K562 (cell line): ENCODE measurements around the gene MYCBPAP. TPM values are rescaled to one million over a fixed set of nuclear protein-coding genes. Genes with fewer than 3 reads are reported as not detected.

Experiments
- ATAC-seq: fragments of 200-7000 bp; cut with Tn5 transposase; 3 replicates; pipeline ENCODE4 v1.9.1; 2020; ENCODE audit warnings: moderate library complexity
- BruUV-seq: library from RNA; stranded (reverse); fragments of 400-500 nt; replicated peaks from 2 replicates; lab custom pipeline; 2021; lab: Mats Ljungman, UMichigan
- CTCF ChIA-PET: fragments of 300-600 bp; formaldehyde crosslinking; extraction: SDS; loops from one replicate; lab custom pipeline; 2021; ENCODE audit warnings: low intra/inter-chr PET ratio; lab: Yijun Ruan, JAX
- POLR2A ChIA-PET: fragments of 300-600, 350-650 bp; sonication (Branson Sonifier 250); formaldehyde crosslinking; extraction: SDS; loops from one replicate; lab custom pipeline; 2021; ENCODE audit warnings: antibody characterized with exemption, inconsistent platforms; lab: Yijun Ruan, JAX
- DNase-seq, 4 experiments: peaks; one replicate each; pipeline versions ENCODE4 v3.0.0 to v3.0.0-alpha.2; 2011 to 2018; ENCODE audit warnings: low spot score in 3 of 4, mixed read lengths in 3 of 4; ENCODE audit errors: extremely low read depth in 1 of 4
- FAIRE-seq: peaks from 2 replicates; lab custom pipeline; 2011; peaks lifted over from hg19 to GRCh38; lab: Jason Lieb, UNC
- H2AFZ ChIP-seq: 2 replicates; pipeline ENCODE4 v1.6.0; 2011; ENCODE audit warnings: low read depth, low read length, control low read depth, inconsistent platforms
- H3K27ac ChIP-seq: fragments of 200-600 bp; 3 replicates; pipeline ENCODE4 v1.8.0; 2011; ENCODE audit warnings: low read depth, mild to moderate bottlenecking, control low read depth, inconsistent platforms, low read length, moderate library complexity, mixed read lengths; ENCODE audit errors: extremely low read depth
- H3K27me3 ChIP-seq, 2 experiments: fragments of 300-600 bp in 1 of 2; 2 replicates in 1 of 2; 3 replicates in 1 of 2; pipeline versions ENCODE4 v1.6.0 to v1.8.0; 2011; ENCODE audit warnings: inconsistent platforms in 2 of 2, low read length in 2 of 2, mild to moderate bottlenecking in 1 of 2, mixed read lengths in 1 of 2, moderate library complexity in 1 of 2; ENCODE audit not compliant: control insufficient read depth in 2 of 2, insufficient read depth in 2 of 2
- H3K36me3 ChIP-seq: fragments of 300-600 bp; 3 replicates; pipeline ENCODE4 v1.8.0; 2011; ENCODE audit warnings: mild to moderate bottlenecking, low read length, inconsistent platforms; ENCODE audit not compliant: control insufficient read depth, insufficient read depth
- H3K4me1 ChIP-seq, 2 experiments: fragments of 200-600 bp in 1 of 2; replicated peaks in 1 of 2; 2 replicates in 1 of 2; 3 replicates in 1 of 2; pipeline versions ENCODE4 v1.5.1 to v1.8.0; 2011; ENCODE audit warnings: inconsistent platforms in 2 of 2, low read length in 2 of 2, mild to moderate bottlenecking in 1 of 2, mixed read lengths in 1 of 2, moderate library complexity in 1 of 2; ENCODE audit not compliant: control insufficient read depth in 2 of 2, insufficient read depth in 2 of 2
- H3K4me2 ChIP-seq: 2 replicates; pipeline ENCODE4 v1.6.1; 2011; ENCODE audit warnings: low read length, control low read depth, inconsistent platforms, mixed read lengths; ENCODE audit not compliant: insufficient read depth
- H3K4me3 ChIP-seq: fragments of 200-600 bp; sonication (generic), shearing (Covaris generic); 2 replicates; pipeline ENCODE4 v1.5.1; 2016; ENCODE audit warnings: control low read depth, inconsistent platforms
- H3K79me2 ChIP-seq: fragments of 200-600 bp; 3 replicates; pipeline ENCODE4 v1.8.0; 2011; ENCODE audit warnings: low read length, inconsistent platforms; ENCODE audit not compliant: control insufficient read depth, insufficient read depth
- H3K9ac ChIP-seq, 2 experiments: 2 replicates each; pipeline versions ENCODE4 v1.6.0 to v1.6.1; 2011; ENCODE audit warnings: low read depth in 2 of 2, low read length in 2 of 2, control low read depth in 1 of 2, inconsistent platforms in 1 of 2, mild to moderate bottlenecking in 1 of 2, mixed read lengths in 1 of 2; ENCODE audit not compliant: insufficient read depth in 1 of 2
- H3K9me1 ChIP-seq: one replicate; pipeline ENCODE4 v1.6.0; 2011; ENCODE audit warnings: inconsistent platforms, mild to moderate bottlenecking, low read length, moderate library complexity; ENCODE audit not compliant: control insufficient read depth, insufficient read depth
- H3K9me3 ChIP-seq: replicated peaks from 2 replicates; pipeline ENCODE4 v1.5.1; 2011; ENCODE audit warnings: low read depth, low read length, inconsistent platforms; ENCODE audit not compliant: control insufficient read depth, insufficient read depth
- H4K20me1 ChIP-seq: replicated peaks from 2 replicates; pipeline ENCODE4 v1.6.1; 2011; ENCODE audit warnings: low read length, inconsistent platforms, mixed read lengths; ENCODE audit not compliant: control insufficient read depth, insufficient read depth
- ADNP ChIP-seq: fragments of 200-800 bp; sonication (Bioruptor generic); IDR thresholded peaks from 2 replicates; pipeline ENCODE4 v1.6.1; 2016; ENCODE audit warnings: missing genetic modification characterization, missing compliant biosample characterization
- BRD9 ChIP-seq: fragments of 450-650 bp; IDR thresholded peaks from 2 replicates; pipeline ENCODE4 v1.6.1; 2018; ENCODE audit warnings: low read depth; ENCODE audit not compliant: partially characterized antibody
- GATAD2A ChIP-seq: fragments of 450-650 bp; IDR thresholded peaks from 2 replicates; pipeline ENCODE4 v1.6.1; 2017
- GATAD2B ChIP-seq: fragments of 450-650 bp; IDR thresholded peaks from 2 replicates; pipeline ENCODE4 v1.6.1; 2017; ENCODE audit warnings: mild to moderate bottlenecking, borderline replicate concordance
- MED1 ChIP-seq: sonication (generic); formaldehyde crosslinking; IDR thresholded peaks from 2 replicates; pipeline ENCODE4 v1.8.1; 2023; ENCODE audit warnings: missing genetic modification reagents, borderline replicate concordance
- MTA1 ChIP-seq: fragments of 450-650 bp; IDR thresholded peaks from 2 replicates; pipeline ENCODE4 v1.6.1; 2017; ENCODE audit warnings: borderline replicate concordance
- MTF1 ChIP-seq: fragments of 250-450 bp; sonication (Bioruptor Pico); IDR thresholded peaks from 2 replicates; pipeline ENCODE4 v1.9.0; 2021; ENCODE audit warnings: moderate library complexity, mild to moderate bottlenecking, inconsistent platforms, borderline replicate concordance
- MXI1 ChIP-seq: IDR thresholded peaks from 2 replicates; pipeline ENCODE4 v1.6.1; 2011; ENCODE audit warnings: low read depth, mild to moderate bottlenecking, improper control_type of control experiment, low read length
- NR1H2 ChIP-seq: sonication (generic); formaldehyde crosslinking; IDR thresholded peaks from 2 replicates; pipeline ENCODE4 v1.4.0; 2020; ENCODE audit warnings: mild to moderate bottlenecking, missing genetic modification reagents
- PTBP1 ChIP-seq: fragments of 200-400 bp; formaldehyde crosslinking; IDR thresholded peaks from 2 replicates; pipeline ENCODE4 v1.6.1; 2017; ENCODE audit warnings: low read depth, low read length
- RBM22 ChIP-seq: fragments of 200-400 bp; formaldehyde crosslinking; IDR thresholded peaks from 2 replicates; pipeline ENCODE4 v1.6.1; 2018; ENCODE audit warnings: low read length, low read depth; ENCODE audit not compliant: poor library complexity, severe bottlenecking
- TRIM24 ChIP-seq, 2 experiments: fragments of 450-650 bp; IDR thresholded peaks; 2 replicates each; pipeline ENCODE4 v1.6.1; 2016
- ZNF696 ChIP-seq: fragments of 250-450 bp; sonication (Bioruptor Pico); conservative IDR thresholded peaks from 2 replicates; pipeline ENCODE4 v1.4.0; 2020; ENCODE audit warnings: mild to moderate bottlenecking, moderate library complexity
- WGBS: fragments of 100-300 bp; shearing (Covaris generic); methylation state at CpG from one replicate; pipeline ENCODE4 v1.1.6; 2016; ENCODE audit warnings: low coverage, mixed read lengths; ENCODE audit not compliant: insufficient coverage; ENCODE audit errors: missing lambda C conversion rate; 5-methylcytosine and 5-hydroxymethylcytosine counted together
- in situ Hi-C: fragments of 300-500 bp; cut with MboI; formaldehyde crosslinking; loops from 4 replicates; pipeline ENCODE4 v1.15.0; 2018; ENCODE audit warnings: inconsistent platforms, mixed read lengths
- intact Hi-C: fragments of 100-400 bp; cut with micrococcal nuclease; formaldehyde crosslinking; loops from 2 replicates; pipeline ENCODE4 v1.14.2; 2022
- polyA plus RNA-seq, 8 experiments: library from polyadenylated mRNA; depleted of rRNA in 4 of 8; stranded (reverse) in 5 of 8; unstranded in 3 of 8; fragments of >200 nt; fragmentation: Nextera tagmentation in 2 of 8; fragmentation: Illumina TruSeq in 1 of 8; extraction: Ambion mirVana in 2 of 8; extraction: Trizol in 1 of 8; gene quantifications; 2 replicates each; pipeline versions ENCODE4 v1.2.1 to v1.2.3, GENCODE V29; 2011 to 2014; ENCODE audit warnings: inconsistent platforms in 1 of 8, missing spikeins in 1 of 8
- total RNA-seq, 7 experiments: library from RNA; depleted of rRNA in 6 of 7; stranded (reverse); fragments of >200 nt in 6 of 7; fragmentation: Illumina TruSeq in 2 of 7; extraction: Trizol in 2 of 7; gene quantifications; 2 replicates each; pipeline versions ENCODE4 v1.2.1 to v1.2.3, GENCODE V29; 2011 to 2021; ENCODE audit warnings: low replicate concordance in 1 of 7
- TF ChIP-seq, protein P1 (sequence below): sonication (generic); formaldehyde crosslinking; IDR thresholded peaks from 2 replicates; pipeline ENCODE4 v1.4.0; 2020; ENCODE audit warnings: mild to moderate bottlenecking, missing genetic modification reagents
- TF ChIP-seq, protein P2 (sequence below), 2 experiments: IDR thresholded peaks in 1 of 2; conservative IDR thresholded peaks in 1 of 2; 2 replicates each; pipeline ENCODE4 v1.6.1; 2016; ENCODE audit warnings: low read depth in 2 of 2, mild to moderate bottlenecking in 1 of 2, missing compliant biosample characterization in 1 of 2, missing genetic modification characterization in 1 of 2, moderate library complexity in 1 of 2

MYCBPAP gene
- total and polyA plus RNA-seq, 9 of the 15 experiments (the other 6 are each of a cell fraction or from before 2014, with no cell fraction given): not detected

DNA sequence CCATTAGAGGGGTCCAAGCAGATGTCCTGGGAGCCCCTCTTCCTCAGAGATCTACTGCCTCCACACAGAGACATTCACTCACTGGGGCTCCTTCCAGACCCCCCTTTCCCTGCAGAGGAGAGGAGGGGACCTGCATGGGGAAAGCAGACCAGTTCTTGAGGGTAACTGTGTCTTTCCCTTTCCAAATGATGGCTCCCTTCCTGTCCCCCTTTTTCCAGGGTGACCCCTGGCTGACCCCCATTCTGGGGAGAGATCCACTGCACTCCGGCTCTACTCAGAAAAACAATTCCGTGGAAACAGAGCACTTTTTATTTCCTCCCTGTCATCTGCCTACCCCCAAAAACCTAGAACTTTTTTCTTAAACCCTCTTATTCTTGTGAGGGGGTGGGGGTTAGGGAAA is 58.6 kb downstream of the MYCBPAP start:
- in situ Hi-C loops: no loop called here
- no peak for FAIRE-seq

More for the DNA sequence above, 58.6 kb downstream of the MYCBPAP start:
- no TSS peak for BruUV-seq
- no peaks in the 10 kb centered on the region for H3K9me1 ChIP-seq
- H3K36me3 ChIP-seq: no peaks in the 10 kb centered on the region
- TF ChIP-seq MXI1 (no peak), ZNF696 (no peak), MTF1 (CRISPR knock-in tag) (no peak), RBM22 (no peak), MED1 (CRISPR knock-in tag) (no peak), NR1H2 (CRISPR knock-in tag) (no peak), ADNP (tag) (no peak), TRIM24 (IDR thresholded peaks at IDR 0.05) (no peak), MTA1 (no peak), PTBP1 (no peak), GATAD2A (no peak), BRD9 (no peak), GATAD2B (no peak)
- TF ChIP-seq, protein P1, sequence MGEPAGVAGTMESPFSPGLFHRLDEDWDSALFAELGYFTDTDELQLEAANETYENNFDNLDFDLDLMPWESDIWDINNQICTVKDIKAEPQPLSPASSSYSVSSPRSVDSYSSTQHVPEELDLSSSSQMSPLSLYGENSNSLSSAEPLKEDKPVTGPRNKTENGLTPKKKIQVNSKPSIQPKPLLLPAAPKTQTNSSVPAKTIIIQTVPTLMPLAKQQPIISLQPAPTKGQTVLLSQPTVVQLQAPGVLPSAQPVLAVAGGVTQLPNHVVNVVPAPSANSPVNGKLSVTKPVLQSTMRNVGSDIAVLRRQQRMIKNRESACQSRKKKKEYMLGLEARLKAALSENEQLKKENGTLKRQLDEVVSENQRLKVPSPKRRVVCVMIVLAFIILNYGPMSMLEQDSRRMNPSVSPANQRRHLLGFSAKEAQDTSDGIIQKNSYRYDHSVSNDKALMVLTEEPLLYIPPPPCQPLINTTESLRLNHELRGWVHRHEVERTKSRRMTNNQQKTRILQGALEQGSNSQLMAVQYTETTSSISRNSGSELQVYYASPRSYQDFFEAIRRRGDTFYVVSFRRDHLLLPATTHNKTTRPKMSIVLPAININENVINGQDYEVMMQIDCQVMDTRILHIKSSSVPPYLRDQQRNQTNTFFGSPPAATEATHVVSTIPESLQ (CRISPR knock-in tag): no peak
- TF ChIP-seq, protein P2, sequence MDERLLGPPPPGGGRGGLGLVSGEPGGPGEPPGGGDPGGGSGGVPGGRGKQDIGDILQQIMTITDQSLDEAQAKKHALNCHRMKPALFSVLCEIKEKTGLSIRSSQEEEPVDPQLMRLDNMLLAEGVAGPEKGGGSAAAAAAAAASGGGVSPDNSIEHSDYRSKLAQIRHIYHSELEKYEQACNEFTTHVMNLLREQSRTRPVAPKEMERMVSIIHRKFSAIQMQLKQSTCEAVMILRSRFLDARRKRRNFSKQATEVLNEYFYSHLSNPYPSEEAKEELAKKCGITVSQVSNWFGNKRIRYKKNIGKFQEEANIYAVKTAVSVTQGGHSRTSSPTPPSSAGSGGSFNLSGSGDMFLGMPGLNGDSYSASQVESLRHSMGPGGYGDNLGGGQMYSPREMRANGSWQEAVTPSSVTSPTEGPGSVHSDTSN (CRISPR knock-in tag; IDR thresholded peaks at IDR 0.05; ENCODE audit: low read depth): no peak
- TF ChIP-seq, protein P2 (tag; conservative IDR thresholded peaks at IDR 0.05; ENCODE audit: low read depth): no peak
- ChIA-PET CTCF (no interaction called here), POLR2A (no interaction called here)
- no peak overlapping the region for H3K4me3 ChIP-seq
- H4K20me1 ChIP-seq: peaks cover 19% of the 10 kb centered on the region; the same call in 1 of the 2 replicates
- H3K4me2 ChIP-seq: no peak overlapping the region
- H3K9ac ChIP-seq: no peak overlapping the region
- no peak for DNase-seq
- intact Hi-C loops: no loop called here
- no peak for ATAC-seq
- H3K27ac ChIP-seq: no peak overlapping the region
- no peaks in the 10 kb centered on the region for H3K9me3 ChIP-seq
- no peaks in the 10 kb centered on the region for H3K79me2 ChIP-seq
- H3K4me1 ChIP-seq: peaks cover 0 to 12% of the 10 kb centered on the region in 2 experiments; a peak in 1 of 5 replicates
- no peak overlapping the region for H2AFZ ChIP-seq
- peaks cover 19 to 73% of the 10 kb centered on the region in 2 experiments for H3K27me3 ChIP-seq
- 3% methylated on average over 2 of the region's 2 CpGs for WGBS
